Natural killer cell (primary cell): ENCODE measurements around the gene G6PC1. TPM values are rescaled to one million over a fixed set of nuclear protein-coding genes. Genes with fewer than 3 reads are reported as not detected.
"Not testable (repeated sequence)": the region's sequence is repeated elsewhere in the genome, so short reads cannot be mapped to it uniquely, and the experiment has no call there.

Experiments used
- ATAC-seq, 3 donors: fragments of 150-1000 bp in 2 of 3; fragments of 200-7000 bp in 1 of 3; cut with Tn5 transposase; 1 replicate in 1 of 3; 2 replicates in 2 of 3; pipeline ENCODE4 v1.10.0; 2021; ENCODE audit warnings: mild to moderate bottlenecking in 2 of 3, moderate library complexity in 2 of 3
- DNase-seq, 2 donors: peaks; one replicate each; pipeline versions ENCODE4 v3.0.0 to v3.0.0-alpha.2; 2013 to 2021; ENCODE audit warnings: mixed read lengths in 1 of 2
- H3K27ac ChIP-seq: one replicate; pipeline ENCODE4 v1.5.1; 2013; ENCODE audit warnings: mild to moderate bottlenecking, low read length
- H3K27me3 ChIP-seq: one replicate; pipeline ENCODE4 v1.6.1; 2013; ENCODE audit warnings: low read length; ENCODE audit not compliant: control insufficient read depth, insufficient read depth
- H3K36me3 ChIP-seq: one replicate; pipeline ENCODE4 v1.6.1; 2013; ENCODE audit warnings: low read length; ENCODE audit not compliant: control insufficient read depth, insufficient read depth
- H3K4me1 ChIP-seq: one replicate; pipeline ENCODE4 v1.6.1; 2013; ENCODE audit warnings: low read length; ENCODE audit not compliant: control insufficient read depth, insufficient read depth
- H3K4me3 ChIP-seq: one replicate; pipeline ENCODE4 v1.5.1; 2013; ENCODE audit warnings: low read length
- H3K9me3 ChIP-seq: one replicate; pipeline ENCODE4 v1.6.1; 2013; ENCODE audit warnings: low read length; ENCODE audit not compliant: control insufficient read depth, insufficient read depth
- H3K27ac Mint-ChIP-seq, 2 donors: one replicate each; pipeline ENCODE4 v1.8.0; 2022; ENCODE audit warnings: mild to moderate bottlenecking in 2 of 2, mixed read lengths in 2 of 2, moderate library complexity in 1 of 2
- H3K27me3 Mint-ChIP-seq, 2 donors: one replicate each; pipeline ENCODE4 v1.8.0; 2022; ENCODE audit warnings: low read depth in 2 of 2, mixed read lengths in 2 of 2
- H3K36me3 Mint-ChIP-seq: one replicate; pipeline ENCODE4 v1.8.0; 2022; ENCODE audit warnings: mixed read lengths
- H3K4me1 Mint-ChIP-seq, 2 donors: one replicate each; pipeline ENCODE4 v1.8.0; 2022; ENCODE audit warnings: mixed read lengths in 2 of 2
- H3K4me3 Mint-ChIP-seq: one replicate; pipeline ENCODE4 v1.8.0; 2022; ENCODE audit warnings: mild to moderate bottlenecking, moderate library complexity, mixed read lengths
- H3K9me3 Mint-ChIP-seq, 2 donors: one replicate each; pipeline ENCODE4 v1.8.0; 2022; ENCODE audit warnings: mixed read lengths in 2 of 2
- WGBS: methylation state at CpG from one replicate; pipeline ENCODE4 v1.1.7; 2013; ENCODE audit warnings: missing lambda C conversion rate; ENCODE audit not compliant: insufficient coverage; 5-methylcytosine and 5-hydroxymethylcytosine counted together
- intact Hi-C: fragments of 100-400 bp; cut with micrococcal nuclease; formaldehyde crosslinking; loops from one replicate; pipeline ENCODE4 v1.14.2; 2022
- total RNA-seq, 4 donors: library from RNA; stranded (reverse); fragments of 120-200 nt in 1 of 4; gene quantifications; one replicate each; pipeline versions ENCODE4 v1.2.3 to v1.2.4, GENCODE V29; 2013 to 2022
- TF ChIP-seq, protein P1 (sequence below): fragments of 200-600 bp; IDR thresholded peaks from one replicate; pipeline ENCODE4 v1.8.0; 2022; ENCODE audit warnings: antibody characterized with exemption

The G6PC1 gene
- total RNA-seq, 3 donors from 2014 or later (not counting 1 experiment from before 2014, with no cell fraction given) = not detected

GRCh38 chr17:42920922-42921321 lies 20.3 kb downstream of the G6PC1 start:
- Histone ChIP-seq H3K4me1 (no peaks in the 10 kb centered on the region), H3K27me3 (no peaks in the 10 kb centered on the region), H3K9me3 (no peaks in the 10 kb centered on the region), H3K36me3 (no peaks in the 10 kb centered on the region), H3K27ac (no peak overlapping the region), H3K4me3 (no peak overlapping the region)
- DNase-seq (no peak), ATAC-seq (no peak)
- no peaks in the 10 kb centered on the region for H3K36me3 Mint-ChIP-seq
- peaks cover 0 to 10% of the 10 kb centered on the region in 2 donors for H3K27me3 Mint-ChIP-seq
- H3K27ac Mint-ChIP-seq = no peak overlapping the region
- 36% methylated on average over 3 of the region's 3 CpGs for WGBS
- no peak overlapping the region for H3K4me3 Mint-ChIP-seq
- intact Hi-C loops = no loop called here
- TF ChIP-seq, protein P1, sequence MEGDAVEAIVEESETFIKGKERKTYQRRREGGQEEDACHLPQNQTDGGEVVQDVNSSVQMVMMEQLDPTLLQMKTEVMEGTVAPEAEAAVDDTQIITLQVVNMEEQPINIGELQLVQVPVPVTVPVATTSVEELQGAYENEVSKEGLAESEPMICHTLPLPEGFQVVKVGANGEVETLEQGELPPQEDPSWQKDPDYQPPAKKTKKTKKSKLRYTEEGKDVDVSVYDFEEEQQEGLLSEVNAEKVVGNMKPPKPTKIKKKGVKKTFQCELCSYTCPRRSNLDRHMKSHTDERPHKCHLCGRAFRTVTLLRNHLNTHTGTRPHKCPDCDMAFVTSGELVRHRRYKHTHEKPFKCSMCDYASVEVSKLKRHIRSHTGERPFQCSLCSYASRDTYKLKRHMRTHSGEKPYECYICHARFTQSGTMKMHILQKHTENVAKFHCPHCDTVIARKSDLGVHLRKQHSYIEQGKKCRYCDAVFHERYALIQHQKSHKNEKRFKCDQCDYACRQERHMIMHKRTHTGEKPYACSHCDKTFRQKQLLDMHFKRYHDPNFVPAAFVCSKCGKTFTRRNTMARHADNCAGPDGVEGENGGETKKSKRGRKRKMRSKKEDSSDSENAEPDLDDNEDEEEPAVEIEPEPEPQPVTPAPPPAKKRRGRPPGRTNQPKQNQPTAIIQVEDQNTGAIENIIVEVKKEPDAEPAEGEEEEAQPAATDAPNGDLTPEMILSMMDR = no peak
- no peaks in the 10 kb centered on the region for H3K9me3 Mint-ChIP-seq
- H3K4me1 Mint-ChIP-seq = no peaks in the 10 kb centered on the region

DNA sequence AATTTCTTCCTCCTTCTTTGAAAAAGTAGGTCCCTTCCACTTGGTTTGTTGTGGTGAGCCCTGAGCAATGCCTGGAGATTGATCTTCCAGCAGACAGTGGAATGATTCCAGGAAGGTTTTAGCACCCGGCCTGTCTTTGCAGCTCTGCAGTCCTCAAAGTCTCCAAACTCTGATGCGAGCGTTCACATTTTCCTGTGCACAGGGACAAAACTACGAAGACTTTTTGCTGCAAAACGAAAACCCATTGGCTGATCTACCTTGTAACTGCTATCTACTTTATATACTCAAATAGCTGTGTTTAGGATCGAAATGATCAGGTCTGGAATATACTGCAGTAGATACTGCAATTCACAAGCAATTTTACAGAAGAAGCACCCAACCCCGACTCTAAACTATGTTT lies 21.7 kb downstream of the G6PC1 start:
- Histone ChIP-seq H3K9me3 (no peaks in the 10 kb centered on the region), H3K27me3 (no peaks in the 10 kb centered on the region), H3K4me3 (no peak overlapping the region), H3K36me3 (no peaks in the 10 kb centered on the region), H3K4me1 (no peaks in the 10 kb centered on the region), H3K27ac (no peak overlapping the region)
- WGBS = 79% methylated on average over 6 of the region's 7 CpGs
- H3K27me3 Mint-ChIP-seq = peaks cover 0 to 10% of the 10 kb centered on the region in 2 donors
- TF ChIP-seq, protein P1 = no peak
- no peaks in the 10 kb centered on the region for H3K4me1 Mint-ChIP-seq
- H3K36me3 Mint-ChIP-seq = no peaks in the 10 kb centered on the region
- intact Hi-C loops = no loop called here
- DNase-seq (no peak), ATAC-seq (no peak)
- H3K27ac Mint-ChIP-seq = no peak overlapping the region
- no peak overlapping the region for H3K4me3 Mint-ChIP-seq
- H3K9me3 Mint-ChIP-seq = no peaks in the 10 kb centered on the region

DNA sequence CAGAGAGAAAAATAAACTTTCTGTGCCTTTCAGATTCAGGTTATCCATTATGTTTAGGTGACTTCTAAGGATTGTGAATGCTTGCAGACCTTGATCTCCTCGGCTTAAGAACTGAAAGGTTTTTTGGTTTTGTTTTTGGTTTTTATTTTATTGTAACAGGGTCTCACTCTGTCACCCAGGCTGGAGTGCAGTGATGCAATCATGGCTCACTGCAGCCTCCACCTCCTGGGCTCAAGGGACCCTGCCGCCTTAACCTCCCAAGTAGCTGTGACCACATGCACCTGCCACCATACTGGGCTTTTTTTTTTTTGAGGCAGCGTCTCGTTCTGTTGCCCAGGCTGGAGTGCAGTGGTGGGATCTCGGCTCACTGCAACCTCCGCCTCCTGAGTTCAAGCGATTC lies 22.9 kb downstream of the G6PC1 start:
- H3K27ac Mint-ChIP-seq, intact Hi-C loops, H3K27me3 ChIP-seq, H3K36me3 ChIP-seq, H3K4me3 Mint-ChIP-seq, H3K27me3 Mint-ChIP-seq, H3K27ac ChIP-seq, H3K9me3 Mint-ChIP-seq, H3K9me3 ChIP-seq, H3K4me3 ChIP-seq, ATAC-seq, H3K4me1 ChIP-seq, H3K36me3 Mint-ChIP-seq, DNase-seq, H3K4me1 Mint-ChIP-seq: not testable (repeated sequence)
- 89% methylated on average over 7 of the region's 7 CpGs for WGBS

DNA sequence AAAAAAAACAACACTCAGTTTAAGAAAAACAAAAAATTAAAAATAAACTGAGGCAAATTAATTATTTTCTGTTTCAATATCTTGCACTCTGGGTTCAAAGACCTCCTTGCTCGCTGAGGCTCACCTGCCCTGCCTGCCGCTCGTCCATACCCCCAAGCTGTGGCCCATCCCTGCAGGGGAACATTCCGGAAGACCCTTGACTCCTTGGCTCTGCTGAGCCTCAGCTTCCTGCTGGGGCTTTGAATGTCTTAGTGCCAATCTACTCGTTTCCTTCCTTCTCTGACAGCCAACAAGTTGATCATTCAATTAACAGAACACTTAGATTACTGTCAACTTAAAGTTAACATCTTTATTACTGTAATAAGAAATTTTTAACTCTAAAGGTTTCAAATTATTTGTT lies 24.3 kb downstream of the G6PC1 start:
- H3K36me3 ChIP-seq = no peaks in the 10 kb centered on the region
- H3K4me3 ChIP-seq = no peak overlapping the region
- H3K4me3 Mint-ChIP-seq = no peak overlapping the region
- DNase-seq (no peak), ATAC-seq (no peak)
- no peaks in the 10 kb centered on the region for H3K36me3 Mint-ChIP-seq
- H3K4me1 ChIP-seq = no peaks in the 10 kb centered on the region
- peaks cover 0 to 8% of the 10 kb centered on the region in 2 donors for H3K4me1 Mint-ChIP-seq
- TF ChIP-seq, protein P1 = no peak
- peaks cover 0 to 8% of the 10 kb centered on the region in 2 donors for H3K27me3 Mint-ChIP-seq
- H3K9me3 Mint-ChIP-seq = no peaks in the 10 kb centered on the region
- H3K9me3 ChIP-seq = no peaks in the 10 kb centered on the region
- intact Hi-C loops = no loop called here
- no peak overlapping the region for H3K27ac ChIP-seq
- H3K27ac Mint-ChIP-seq = peak overlapping the region in 1 of 2 donors; percentile 35
- 14% methylated on average over 5 of the region's 5 CpGs for WGBS
- no peaks in the 10 kb centered on the region for H3K27me3 ChIP-seq
